ENCODE results near the gene TLE3.

TLE3 gene

DNA sequence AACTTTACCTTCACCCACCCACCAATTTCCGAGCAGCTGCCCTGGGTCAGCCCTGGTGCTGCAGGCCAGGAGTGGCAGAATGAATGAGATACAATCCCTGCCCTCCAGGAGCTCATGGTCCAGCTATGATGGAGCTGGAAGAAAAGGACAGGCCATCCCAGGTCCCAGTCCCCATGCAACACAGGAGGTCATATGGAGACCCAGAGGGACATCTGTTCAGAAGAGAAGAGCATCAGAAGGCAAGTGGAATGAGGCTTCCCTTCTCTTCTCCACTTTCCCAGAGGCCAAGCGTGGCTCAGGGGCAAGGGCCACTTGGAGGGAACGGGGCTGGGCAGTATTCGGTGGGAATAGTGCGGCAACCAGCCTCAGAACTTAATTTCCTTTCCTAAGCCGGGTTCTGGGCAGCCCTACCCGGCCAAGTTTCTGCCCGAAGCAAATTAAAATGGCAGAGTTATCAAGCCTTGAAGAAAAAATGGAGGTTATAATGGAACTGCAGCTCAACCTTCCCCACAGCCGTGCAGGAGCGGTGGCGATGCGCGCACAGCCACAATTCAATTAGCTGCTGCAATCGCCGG, 35.9 kb downstream of the TLE3 start:
- no peak for DNase-seq (ENCODE audit: low spot score)

DNA sequence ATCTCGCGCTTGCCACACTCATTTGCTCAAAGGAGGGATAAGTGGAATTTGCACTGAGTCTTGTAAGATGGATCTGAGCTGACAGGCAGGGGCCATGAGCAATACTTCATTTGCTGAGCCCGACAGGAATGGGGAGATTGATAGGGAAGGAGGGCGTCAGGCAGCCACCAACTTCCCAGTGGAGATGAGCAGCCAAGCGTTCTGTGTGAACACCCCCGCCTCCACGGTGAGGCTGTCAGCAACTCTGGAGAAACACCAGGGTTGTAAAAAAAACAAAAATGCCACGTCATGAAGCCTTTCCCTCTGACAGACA, 36.8 kb downstream of the TLE3 start:
- no peak for DNase-seq (ENCODE audit: low spot score)

DNA sequence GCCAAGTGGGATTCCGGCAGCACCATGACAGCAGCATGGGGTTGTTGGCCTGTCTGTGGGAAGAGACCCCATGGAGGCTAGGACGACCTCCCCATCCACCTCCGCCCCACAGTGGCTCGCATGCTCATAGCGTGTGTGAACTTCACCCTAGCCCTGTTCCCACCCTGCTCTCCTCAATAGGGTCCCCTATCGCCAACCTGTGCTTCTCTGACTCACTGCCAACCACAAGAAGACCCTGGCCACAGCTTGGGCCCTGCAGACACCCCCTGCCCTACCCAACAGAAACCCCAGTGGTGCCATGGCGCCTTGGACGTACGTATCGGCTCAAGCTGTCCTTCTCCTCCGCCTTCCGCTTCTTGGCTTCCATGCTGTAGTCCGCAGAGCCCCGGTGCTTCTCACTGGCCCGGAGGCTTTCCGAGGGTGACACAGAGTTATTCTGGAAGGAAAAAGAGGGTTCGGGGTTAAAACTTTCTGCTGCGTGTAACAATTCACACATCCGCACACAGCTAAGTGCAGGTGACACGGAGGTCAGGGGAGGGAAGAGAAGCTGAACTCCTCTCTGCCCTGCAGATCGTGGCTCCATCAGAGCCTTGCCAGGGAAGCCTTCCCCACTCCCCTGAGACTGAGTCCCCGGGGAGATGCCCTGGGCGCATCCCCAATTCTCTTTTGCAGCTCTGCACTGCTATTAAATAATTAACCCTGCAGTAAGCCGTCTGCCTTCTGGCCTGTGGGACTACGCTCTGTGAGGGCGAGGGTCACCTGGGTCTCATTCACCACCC, 37.3 kb downstream of the TLE3 start:
- DNase-seq (ENCODE audit: low spot score): no peak

DNA sequence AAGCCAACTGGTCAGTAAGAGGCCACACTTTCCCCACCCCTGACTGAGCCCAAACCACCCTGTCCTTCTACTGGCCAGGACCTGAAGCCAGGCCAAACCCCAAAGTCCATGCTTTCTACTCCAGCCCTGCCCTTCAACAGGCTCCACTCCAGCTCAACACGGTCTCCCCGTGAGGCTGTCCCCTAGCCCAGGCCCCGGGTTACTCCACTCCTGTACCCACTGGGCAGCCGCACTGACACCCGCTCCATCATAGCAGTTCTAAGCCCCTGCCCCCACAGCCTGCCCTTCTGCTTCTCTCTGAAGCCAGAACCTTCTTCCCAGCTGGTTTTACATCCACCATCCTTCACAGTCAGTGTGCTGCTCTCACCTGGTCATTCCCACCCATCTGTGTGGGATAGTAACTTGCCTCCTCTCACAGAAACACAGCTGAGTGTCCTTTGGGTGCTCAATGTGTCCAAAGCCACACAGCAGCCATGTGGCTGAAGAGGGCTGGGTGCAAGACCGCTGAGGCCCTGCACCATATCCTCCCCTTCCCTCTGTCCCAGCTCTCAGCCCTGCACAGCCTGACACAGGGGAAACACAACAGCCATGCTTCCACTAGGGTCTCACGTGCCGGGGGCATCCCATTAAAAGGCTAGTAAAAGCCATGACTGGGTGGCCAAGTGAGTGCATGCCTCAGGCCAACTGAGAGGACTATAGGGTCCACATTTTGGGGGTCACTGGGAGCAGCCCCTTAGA, 38.1 kb downstream of the TLE3 start:
- no peak for DNase-seq (ENCODE audit: low spot score)

DNA sequence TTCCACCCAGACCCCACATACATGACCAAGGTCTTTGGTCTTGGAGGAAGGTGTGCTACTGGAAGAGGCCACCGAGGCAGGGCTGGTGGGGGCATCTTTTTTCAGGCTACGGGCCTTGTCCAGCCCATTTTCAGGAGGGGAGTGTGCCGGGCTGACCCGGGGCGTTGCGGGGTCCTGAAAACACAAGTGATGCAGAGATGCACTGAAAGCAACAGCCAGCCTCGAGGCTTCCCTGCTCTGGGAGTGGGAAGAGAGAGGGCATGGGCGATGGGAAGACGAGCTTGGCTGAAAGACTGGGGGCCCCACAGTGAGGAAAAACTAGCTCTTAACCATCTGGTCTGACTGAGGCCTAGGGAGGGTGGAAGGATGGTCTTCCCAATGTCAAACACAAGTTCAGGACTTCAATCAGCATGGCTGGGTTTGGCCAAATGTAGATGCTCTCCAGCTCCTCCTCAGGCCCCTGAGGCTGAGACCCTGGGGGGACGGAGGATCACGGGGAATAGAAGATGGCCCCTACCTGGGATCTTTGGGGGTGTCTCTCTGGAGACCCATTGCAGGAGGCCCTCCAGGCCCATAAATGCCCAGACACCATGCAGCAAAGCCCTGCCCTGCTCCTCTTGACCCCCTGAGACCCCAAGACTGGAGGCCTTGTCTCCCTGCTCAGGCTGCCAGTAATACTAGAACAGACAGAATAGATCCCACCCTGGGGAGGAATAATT, 38.9 kb downstream of the TLE3 start:
- no peak for DNase-seq (ENCODE audit: low spot score)

DNA sequence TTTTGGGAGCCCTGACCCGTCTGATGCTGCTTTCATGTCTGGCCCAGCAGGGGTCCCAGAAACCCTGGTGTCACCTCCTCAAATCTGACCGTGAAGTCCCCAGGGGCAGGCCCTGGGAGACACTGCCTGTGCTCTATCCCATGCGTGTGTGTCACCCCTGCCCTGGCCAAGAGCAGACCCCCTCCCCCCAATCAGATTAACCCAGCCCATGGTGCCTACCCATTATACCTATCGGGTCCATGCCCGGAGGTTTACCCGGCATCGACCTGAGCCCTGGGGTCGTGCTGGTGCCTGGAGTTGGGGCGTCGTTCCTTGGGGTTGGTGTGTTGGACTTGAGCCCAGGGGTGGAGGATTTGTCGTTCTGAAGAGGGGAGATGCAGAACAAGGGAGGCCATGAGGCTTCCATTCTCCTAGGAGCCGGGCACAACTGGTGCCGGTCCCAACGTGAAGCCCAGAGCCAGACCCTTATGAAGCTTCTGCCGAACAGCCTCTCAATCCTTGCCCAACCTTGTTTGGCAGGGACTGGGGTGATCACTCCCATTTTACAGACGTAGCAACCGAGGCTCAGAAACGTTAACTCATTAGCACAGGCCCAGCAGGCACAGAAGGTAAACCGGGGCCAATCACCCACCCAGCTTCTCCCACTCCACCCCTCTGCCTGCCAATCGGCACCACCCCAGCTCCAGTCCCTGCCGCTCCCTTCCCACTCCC, 39.6 kb downstream of the TLE3 start:
- no peak for DNase-seq (ENCODE audit: low spot score)

DNA sequence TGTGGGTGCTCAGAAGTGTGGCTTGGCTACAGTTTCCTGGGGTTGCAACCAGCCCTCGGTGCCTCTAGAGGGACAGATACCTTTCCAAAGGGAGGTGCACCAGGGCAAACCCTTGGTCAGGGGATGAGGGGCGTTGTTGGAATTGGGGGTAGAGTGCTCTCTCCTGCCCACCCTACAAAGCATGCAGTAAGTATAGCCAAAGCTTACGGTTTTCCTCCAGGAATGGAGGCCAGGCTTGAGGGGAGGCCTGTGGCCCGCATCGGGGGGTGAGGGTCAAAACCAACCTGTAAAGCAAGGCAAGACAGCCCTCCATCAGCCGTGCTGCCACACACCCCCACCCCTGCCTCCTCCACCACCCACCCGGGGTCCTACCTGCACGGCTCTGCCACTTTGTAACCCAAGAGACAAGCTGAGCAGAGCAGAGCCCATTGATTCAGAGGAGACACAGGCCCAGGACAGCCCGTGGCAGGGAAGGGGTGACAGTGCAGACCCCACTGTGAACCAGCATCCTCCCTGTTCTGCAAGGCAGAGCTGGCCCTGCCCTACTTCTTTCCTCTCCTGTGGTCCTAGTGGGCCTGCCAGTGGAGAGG, 41.5 kb downstream of the TLE3 start:
- DNase-seq (ENCODE audit: low spot score): no peak

DNA sequence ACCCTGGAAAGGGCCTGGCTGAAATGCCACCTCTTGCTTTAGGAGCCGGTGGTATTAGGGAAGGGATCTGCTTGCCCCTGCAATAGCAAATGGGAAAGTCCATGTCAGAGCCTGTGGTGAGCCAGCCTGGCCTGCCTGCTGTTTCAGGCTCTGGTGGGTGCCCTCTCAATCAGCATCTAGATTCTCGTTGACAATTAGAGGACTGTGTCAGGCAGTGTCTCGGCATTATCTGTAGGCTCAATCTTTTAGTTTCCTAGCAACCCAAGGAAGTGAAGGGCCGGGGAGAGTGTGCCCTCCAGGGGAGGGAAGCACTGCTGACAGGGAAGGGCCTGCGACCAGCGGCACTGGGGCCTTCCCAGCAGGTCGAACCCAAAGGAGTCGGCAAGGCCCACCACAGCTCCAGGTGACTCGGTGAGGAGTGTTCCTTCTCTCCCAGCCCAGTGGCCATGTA, 42.1 kb downstream of the TLE3 start:
- no peak for DNase-seq (ENCODE audit: low spot score)

DNA sequence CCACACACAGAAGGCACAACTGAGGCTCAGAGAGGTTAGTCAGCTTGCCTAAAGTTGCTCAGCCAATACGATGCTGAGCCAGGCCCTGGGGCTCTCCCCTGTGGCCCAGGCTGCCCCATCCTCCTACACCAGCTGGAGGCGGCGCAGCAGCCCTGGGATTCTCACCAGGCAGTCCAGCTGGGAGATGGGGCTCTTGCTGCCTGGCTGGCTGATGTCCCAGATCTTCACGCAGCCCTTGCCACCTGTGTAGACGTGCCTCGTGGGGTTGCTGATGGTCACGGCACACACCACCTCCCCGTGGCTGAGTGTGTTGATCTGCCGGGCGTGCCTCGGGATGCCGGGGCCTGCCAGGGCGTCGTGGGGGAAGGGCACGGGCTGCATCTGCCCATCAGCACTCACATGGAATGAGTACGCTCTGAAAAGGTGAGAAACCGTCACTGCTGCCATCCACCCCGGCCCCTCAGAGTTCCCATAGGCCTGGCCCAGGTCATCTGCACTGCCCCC, 42.8 kb downstream of the TLE3 start:
- DNase-seq (ENCODE audit: low spot score): no peak

DNA sequence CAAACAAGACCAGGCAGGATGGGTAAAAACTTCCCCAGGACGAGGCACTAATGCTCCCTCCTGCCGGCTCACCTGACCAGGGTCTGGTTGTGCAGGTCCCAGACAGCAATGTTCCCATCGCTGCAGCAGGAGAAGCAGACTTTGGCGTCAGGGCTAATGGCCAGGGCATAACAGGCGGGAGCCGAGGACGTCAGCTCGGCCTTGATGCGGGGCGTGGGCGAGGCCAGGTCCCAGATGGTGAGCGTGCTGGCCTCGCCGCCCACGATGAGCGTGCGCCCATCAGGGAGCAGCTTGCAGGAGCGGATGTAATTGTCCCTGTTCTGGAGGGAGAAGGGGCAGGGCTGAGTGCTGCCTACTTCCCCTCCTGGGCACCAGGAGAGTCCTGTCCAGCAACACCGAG, 43.4 kb downstream of the TLE3 start:
- DNase-seq (ENCODE audit: low spot score): no peak

DNA sequence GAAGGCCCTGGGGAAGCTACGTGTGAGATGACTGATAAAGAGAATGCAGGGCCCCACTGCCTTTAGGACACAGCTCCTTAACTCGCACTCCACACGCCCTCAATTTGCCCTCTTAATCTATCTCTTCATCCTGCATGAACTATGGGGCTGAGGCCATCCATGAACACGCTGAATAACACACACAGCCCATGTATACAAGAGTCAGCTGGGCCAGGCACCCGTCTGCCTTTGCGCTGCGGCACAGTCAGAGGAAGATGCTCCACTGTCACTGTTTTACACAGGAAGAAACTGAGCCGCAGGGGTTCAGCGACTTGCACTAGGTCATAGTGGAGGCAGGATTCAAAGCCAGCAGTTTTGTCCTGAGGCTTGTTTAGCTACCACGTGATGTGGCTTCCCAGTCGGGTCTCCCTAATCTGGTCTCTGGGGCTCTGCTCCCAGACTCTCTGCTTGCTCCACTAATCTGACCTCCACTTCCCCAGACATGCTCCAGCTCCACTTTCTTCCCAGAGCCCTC, 43.9 kb downstream of the TLE3 start:
- no peak for DNase-seq (ENCODE audit: low spot score)

DNA sequence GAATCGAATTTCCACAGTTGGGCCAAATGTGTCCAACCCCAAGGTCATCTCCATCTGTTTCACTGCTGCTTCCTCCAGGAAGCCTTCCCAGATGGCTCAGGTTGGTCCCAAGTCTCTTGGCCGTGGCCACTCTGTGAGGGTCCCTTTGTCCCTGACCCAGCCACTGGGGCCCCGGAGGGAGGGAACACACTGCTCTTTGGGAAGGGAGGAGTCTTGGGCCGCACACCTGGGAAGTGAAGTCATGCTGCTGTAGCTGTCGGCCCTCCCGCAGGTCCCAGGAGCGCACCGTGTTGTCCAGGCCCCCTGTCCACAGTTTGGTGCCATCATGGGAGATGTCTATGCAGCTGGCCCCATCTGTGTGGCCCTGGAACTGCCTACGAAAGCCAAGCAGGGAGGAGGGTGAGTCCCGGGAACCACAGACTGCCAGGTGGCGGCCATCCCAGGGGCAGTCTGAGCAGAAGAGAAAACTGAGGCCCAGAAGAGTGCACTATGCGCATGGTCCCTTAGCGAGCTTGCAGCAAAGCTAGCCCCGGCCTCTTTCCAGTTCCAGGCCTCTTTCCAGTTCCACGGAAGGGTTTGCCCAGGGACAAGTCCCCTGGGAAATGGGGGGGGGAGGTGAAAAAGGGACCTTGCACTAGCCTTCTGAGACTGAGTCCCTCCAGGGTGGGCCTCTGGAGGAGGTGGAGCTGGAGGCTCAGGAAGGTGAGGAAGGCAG, 44.6 kb downstream of the TLE3 start:
- no peak for DNase-seq (ENCODE audit: low spot score)

DNA sequence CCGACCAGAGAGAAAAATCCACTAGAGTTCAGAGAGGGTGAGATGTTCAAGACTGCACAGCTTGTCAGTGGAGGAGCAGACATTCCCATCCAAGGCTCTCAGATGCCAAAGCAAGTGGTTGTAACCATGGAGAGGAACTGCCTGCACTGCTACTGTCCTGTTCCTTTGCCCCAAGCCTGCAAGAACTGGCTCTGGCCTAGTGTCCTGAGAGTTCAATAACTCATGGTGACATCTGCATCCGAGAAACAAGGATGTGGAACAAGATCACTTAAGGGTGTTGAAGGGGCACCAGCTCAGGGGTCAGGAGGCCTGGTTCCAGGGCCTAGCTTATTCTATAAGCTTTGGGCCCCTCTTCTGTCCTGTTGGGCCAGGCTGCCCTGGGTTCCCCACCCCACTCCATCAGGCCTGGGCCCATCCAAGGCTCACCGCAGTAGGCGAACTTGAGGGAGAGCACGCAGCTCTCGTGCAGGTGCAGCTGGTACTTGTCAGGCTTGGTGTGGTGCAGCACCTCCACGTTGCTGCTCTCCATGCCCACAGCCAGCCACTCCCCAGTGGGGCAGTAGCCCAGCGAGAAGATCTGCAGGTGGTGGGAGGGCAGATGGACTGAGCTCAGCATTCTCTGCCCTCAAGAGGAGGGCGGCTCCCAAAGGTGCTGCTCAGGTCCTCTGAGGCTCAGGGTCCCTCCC, 45.6 kb downstream of the TLE3 start:
- DNase-seq (ENCODE audit: low spot score): no peak

DNA sequence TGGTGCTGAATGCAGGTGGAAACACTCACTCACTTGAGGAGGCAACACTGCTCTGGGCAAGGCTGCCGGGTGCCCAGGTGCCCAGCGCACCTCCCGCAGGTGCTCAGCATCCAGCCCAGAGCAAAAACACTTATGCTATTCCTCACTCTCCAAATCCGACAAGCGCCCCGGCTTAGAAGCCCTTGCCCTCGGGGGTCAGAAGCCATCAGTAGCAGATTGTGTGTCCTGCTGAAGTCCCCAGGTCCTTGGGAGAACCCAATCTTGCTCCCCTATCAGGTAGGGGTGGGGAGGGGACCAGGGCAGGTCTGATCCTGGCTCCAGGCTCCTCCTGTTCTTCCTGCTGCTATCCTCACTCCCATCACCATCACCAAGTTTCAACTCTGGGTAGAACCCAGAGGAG, 46.7 kb downstream of the TLE3 start:
- no peak for DNase-seq (ENCODE audit: low spot score)

DNA sequence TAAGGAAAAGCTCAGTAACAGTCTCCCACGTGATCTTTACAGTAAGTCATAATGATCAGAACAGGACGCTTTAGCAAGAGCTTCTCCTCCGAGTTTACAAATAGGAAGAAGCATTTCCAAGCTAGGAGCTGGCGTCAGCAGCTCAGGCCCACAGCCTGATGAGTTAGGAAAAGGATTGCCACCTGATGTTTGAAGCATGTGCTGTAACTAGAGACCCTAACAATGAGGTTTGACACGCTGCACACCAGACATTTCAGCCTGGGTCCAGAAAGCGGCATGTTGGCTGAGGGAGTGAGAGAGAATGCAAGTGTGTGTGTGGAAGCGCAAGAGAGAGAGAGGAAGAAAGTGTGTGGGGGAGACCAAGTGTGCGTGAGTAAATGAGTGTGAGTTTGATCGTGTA, 47.3 kb downstream of the TLE3 start:
- DNase-seq (ENCODE audit: low spot score): no peak

DNA sequence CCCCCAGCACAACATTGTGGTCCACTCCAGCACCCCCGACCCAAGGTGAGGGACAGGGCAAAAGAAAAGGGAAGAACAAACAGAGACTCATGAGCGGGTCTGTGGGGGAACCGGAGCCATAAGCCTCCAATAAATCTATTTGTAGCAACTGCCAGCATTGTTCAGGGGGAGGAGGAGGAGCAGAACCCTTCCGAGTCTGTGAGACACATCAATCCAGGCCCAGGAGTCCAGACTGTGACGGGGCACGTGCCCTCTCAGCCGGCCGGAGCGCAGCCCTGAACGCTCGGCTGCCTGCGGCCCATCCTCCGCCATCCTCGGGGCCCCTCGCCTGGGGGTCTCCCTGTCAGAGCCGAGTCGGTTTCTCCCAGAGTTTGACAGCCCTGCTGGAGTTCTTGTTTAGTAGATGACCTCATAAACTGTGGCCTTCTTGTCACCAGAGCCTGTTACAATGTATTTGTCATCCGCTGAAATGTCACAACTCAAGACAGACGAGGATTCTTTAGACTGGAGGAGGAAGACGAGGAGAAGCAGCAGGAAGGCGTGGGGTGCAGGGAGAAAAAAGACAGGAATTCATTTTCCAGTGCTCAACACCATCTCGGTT, 47.9 kb downstream of the TLE3 start:
- DNase-seq (ENCODE audit: low spot score): no peak

DNA sequence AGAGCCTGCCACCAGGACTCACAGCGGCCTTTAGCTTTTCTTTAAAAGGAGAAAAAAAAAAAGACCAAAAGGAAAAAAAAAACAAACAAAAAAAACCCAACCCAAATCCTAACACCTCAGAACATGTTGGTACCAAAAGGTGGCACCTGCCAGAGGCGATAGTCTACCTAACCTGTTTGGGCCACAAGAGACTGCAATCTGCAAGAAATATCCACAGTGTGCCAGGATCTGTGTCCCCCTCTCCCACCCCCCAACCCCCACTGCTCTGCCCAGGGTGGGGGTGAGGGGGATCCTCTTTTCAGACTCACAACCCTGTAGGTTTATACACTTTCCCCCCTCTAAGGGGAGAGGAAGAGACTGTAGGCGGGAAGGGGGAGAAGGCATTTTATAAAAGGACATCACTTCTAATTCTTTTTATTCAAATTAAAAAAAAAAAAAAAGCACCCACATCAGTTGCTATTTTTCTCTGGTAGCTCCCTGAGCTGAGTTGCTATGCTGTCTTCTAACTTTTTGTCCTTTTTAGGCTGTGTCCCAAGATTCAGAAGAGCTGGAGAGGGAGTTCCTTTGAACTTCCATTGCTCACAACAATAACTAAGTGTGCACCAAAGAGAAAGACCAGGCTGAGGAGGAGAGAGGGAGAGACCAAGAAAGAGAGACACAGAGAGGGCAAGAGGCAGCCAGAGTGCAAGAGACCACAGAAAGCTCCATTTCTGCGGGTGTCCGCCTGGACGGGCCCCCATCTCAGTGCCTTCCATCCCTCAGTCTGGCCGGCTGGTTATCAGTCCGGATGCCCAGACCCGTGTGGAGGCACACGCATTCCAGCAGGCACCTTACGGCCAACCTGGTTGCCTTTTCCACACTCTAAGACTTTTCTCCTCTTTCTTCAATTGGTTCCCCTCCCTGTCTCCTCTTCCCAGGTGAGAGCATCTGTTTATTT, 48.9 kb downstream of the TLE3 start:
- DNase-seq (ENCODE audit: low spot score): no peak

DNA sequence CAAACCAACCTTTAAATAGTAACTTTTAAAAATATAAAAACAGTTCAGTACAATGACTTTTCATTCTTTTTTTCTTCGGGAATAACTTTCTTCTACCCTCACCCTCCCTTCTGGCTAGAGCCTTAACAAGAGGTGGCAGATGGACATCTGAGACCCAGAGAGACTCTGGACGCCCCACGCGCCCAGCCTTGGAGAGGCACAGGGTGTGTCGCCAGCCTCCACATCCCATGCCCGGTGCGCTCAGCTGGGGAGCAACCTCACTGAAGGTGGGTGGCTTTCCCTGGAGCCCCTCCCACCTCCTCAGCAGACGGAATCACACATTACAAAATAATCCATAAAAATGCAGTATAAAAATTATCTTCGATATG, 49.5 kb downstream of the TLE3 start:
- DNase-seq (ENCODE audit: low spot score): no peak

All from CD4-positive, alpha-beta T cell treated with Interleukin-15 for 4 hours (primary cell).